HepG2 (cell line): ENCODE measurements around the gene ELAVL4. TPM values are rescaled to one million over a fixed set of nuclear protein-coding genes. Genes with fewer than 3 reads are reported as not detected.

Experiments used
- ZNF20 ChIP-seq: sonication (generic); formaldehyde crosslinking; IDR thresholded peaks from 2 replicates; pipeline ENCODE4 v1.4.0; 2020; ENCODE audit warnings: mild to moderate bottlenecking, moderate library complexity, missing genetic modification reagents
- polyA plus RNA-seq, 8 experiments: library from polyadenylated mRNA; depleted of rRNA in 3 of 8; stranded (reverse) in 7 of 8; unstranded in 1 of 8; fragments of >200 nt; fragmentation: Illumina TruSeq in 4 of 8; extraction: Trizol in 4 of 8; gene quantifications; 2 replicates each; pipeline versions ENCODE4 v1.2.1 to v1.2.3, GENCODE V29; 2011 to 2016; ENCODE audit warnings: low read depth in 4 of 8, missing spikeins in 1 of 8, mixed read lengths in 1 of 8; ENCODE audit not compliant: insufficient read depth in 1 of 8
- total RNA-seq, 5 experiments: library from RNA; depleted of rRNA; stranded (reverse); fragments of >200 nt; fragmentation: Illumina TruSeq; extraction: Trizol; gene quantifications; 2 replicates each; pipeline ENCODE4 v1.2.3, GENCODE V29; 2016; ENCODE audit warnings: low read depth in 1 of 5
- TF ChIP-seq, protein P1 (sequence below): sonication (generic); formaldehyde crosslinking; IDR thresholded peaks from 2 replicates; pipeline ENCODE4 v1.4.0; 2020; ENCODE audit warnings: mild to moderate bottlenecking, missing genetic modification reagents
- TF ChIP-seq, protein P2 (sequence below): sonication (generic); formaldehyde crosslinking; IDR thresholded peaks from 2 replicates; pipeline ENCODE4 v1.5.0; 2020; ENCODE audit warnings: mild to moderate bottlenecking, missing genetic modification reagents

ELAVL4 gene
- total and polyA plus RNA-seq, 2 of the 13 experiments (the other 11 are each of a cell fraction or from before 2014, with no cell fraction given) = not detected

DNA sequence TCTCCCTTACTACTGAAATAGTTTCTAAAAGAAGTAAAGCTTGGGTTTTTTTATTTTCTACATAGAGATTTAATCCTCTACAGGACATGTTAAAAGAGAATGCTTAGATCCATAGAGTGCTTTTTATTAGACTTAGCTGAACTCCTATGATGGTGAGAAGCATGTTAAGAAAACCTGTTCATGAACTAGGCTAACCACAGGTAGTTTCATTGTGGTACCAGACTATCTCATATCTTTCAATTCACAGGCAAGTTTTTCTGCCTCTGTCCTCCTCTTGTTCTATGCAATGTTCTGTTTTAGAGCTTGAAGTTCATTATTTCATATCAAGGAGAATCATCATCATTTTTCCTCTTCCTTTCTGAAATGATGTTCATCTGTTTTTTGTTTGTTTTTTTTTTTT lies 65.4 kb downstream of the ELAVL4 start (continued):
- TF ChIP-seq, protein P1, sequence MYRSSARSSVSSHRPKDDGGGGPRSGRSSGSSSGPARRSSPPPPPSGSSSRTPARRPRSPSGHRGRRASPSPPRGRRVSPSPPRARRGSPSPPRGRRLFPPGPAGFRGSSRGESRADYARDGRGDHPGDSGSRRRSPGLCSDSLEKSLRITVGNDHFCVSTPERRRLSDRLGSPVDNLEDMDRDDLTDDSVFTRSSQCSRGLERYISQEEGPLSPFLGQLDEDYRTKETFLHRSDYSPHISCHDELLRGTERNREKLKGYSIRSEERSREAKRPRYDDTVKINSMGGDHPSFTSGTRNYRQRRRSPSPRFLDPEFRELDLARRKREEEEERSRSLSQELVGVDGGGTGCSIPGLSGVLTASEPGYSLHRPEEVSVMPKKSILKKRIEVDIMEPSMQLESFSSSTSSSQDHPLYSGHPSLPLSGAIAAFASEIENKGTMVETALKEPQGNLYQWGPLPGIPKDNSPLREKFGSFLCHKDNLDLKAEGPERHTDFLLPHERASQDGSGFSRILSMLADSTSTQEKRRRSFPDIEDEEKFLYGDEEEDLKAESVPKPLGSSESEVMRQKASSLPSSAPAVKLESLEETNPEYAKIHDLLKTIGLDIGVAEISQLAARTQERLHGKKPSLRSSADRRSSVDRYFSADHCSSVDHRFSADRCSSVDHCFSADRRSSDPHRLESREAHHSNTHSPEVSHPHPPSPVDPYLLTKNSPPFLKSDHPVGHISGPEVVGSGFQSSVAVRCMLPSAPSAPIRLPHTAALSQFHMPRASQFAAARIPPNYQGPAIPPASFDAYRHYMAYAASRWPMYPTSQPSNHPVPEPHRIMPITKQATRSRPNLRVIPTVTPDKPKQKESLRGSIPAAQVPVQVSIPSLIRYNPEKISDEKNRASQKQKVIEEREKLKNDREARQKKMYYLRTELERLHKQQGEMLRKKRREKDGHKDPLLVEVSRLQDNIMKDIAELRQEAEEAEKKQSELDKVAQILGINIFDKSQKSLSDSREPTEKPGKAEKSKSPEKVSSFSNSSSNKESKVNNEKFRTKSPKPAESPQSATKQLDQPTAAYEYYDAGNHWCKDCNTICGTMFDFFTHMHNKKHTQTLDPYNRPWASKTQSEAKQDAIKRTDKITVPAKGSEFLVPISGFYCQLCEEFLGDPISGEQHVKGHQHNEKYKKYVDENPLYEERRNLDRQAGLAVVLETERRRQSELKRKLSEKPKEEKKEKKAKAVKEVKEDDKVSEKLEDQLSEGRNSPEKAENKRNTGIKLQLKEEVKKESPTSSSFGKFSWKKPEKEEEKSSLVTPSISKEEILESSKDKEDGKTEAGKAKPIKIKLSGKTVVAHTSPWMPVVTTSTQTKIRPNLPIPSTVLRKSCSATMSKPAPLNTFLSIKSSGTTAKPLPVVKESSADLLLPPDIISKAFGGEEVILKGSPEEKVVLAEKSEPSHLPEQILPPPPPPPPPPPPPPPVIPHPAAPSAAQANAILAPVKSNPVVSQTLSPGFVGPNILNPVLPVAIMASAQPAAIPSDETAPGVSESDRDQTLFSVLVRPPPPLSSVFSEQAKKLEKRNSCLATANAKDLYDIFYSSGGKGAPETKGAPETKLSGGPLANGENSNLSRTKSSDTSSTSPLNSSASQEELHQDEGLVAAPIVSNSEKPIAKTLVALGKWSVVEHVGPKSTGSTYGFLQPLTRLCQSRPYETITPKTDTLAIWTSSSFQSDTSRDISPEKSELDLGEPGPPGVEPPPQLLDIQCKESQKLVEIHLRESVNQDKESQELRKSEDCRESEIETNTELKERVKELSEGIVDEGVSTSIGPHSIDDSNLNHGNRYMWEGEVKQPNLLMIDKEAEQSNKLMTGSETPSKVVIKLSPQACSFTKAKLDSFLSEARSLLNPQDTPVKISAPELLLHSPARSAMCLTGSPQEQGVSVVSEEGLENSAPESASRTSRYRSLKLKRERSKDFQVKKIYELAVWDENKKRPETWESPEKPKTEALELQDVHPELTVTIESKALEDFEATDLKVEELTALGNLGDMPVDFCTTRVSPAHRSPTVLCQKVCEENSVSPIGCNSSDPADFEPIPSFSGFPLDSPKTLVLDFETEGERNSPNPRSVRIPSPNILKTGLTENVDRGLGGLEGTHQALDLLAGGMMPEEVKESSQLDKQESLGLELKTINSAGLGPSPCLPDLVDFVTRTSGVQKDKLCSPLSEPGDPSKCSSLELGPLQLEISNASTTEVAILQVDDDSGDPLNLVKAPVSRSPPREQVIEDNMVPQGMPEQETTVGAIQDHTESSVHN (CRISPR knock-in tag) = no peak
- TF ChIP-seq ZNF20 = no peak
- TF ChIP-seq, protein P2, sequence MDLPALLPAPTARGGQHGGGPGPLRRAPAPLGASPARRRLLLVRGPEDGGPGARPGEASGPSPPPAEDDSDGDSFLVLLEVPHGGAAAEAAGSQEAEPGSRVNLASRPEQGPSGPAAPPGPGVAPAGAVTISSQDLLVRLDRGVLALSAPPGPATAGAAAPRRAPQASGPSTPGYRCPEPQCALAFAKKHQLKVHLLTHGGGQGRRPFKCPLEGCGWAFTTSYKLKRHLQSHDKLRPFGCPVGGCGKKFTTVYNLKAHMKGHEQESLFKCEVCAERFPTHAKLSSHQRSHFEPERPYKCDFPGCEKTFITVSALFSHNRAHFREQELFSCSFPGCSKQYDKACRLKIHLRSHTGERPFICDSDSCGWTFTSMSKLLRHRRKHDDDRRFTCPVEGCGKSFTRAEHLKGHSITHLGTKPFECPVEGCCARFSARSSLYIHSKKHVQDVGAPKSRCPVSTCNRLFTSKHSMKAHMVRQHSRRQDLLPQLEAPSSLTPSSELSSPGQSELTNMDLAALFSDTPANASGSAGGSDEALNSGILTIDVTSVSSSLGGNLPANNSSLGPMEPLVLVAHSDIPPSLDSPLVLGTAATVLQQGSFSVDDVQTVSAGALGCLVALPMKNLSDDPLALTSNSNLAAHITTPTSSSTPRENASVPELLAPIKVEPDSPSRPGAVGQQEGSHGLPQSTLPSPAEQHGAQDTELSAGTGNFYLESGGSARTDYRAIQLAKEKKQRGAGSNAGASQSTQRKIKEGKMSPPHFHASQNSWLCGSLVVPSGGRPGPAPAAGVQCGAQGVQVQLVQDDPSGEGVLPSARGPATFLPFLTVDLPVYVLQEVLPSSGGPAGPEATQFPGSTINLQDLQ (CRISPR knock-in tag) = no peak
